IPS DF 4.7 (cell line): ENCODE data around the gene MED13.
"Not testable (repeated sequence)": the region's sequence is repeated elsewhere in the genome, so short reads cannot be mapped to it uniquely, and the experiment has no call there.

Experiments
- DNase-seq: peaks from one replicate; pipeline ENCODE4 v3.0.0-alpha.2; 2013; ENCODE audit warnings: low spot score; ENCODE audit errors: extremely low read depth

MED13 gene

DNA sequence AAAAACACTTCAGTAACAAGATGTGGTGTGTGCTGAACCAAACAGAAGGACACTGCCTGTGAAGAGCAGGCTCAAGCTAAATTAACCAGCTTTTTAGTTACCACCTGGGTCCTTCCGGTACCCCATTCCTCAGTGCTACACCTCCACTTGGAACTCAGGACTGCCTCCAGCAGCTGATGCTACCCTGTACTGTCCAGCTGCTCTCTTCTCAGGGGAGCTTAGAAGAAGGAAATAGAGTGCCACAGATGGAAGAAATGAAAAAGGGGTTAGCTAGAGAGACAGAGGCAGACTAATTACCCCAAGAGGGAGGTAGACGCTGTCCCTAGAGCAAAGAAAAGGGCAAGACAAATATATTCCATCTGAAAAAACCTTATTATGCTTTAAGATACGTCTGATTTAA, 5.7 kb downstream of the MED13 start:
- DNase-seq, result no peak

DNA sequence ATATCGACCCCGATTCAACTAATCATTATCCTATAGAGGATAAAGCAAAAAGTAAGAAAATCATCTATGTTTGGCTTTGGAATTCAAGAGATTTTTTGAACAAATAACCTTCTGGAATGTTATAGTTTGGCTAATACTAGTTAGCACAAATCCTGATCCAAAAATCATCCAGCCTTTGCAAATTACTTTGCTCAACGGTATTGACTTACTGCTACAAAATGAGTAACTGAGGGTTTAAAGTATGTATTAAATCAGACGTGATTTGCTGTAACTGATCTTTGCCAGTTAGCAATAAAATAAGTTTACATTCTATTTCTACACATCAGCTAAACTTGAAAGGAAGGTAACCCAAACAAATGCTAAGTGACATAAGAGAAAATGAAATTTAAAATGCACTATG, 6.5 kb downstream of the MED13 start:
- DNase-seq, result no peak

DNA sequence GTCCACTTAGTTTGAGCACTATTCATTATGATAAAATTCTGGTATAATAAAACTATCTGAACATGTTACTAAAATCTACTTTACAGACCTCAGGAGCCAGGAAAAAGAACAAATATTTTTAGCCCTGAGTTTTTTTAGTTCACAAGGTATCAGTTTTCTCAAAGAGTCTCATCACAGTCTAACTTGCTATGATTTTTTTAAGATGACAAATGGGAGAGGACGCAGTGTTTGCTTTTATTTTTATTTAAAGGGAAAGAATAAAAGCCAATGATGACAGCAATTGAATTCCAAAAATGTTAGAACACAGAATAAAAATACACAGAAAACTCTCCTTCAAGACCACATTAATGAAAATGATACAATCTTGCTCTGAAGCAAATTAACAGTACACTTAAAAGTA, 7.4 kb downstream of the MED13 start:
- no peak for DNase-seq

DNA sequence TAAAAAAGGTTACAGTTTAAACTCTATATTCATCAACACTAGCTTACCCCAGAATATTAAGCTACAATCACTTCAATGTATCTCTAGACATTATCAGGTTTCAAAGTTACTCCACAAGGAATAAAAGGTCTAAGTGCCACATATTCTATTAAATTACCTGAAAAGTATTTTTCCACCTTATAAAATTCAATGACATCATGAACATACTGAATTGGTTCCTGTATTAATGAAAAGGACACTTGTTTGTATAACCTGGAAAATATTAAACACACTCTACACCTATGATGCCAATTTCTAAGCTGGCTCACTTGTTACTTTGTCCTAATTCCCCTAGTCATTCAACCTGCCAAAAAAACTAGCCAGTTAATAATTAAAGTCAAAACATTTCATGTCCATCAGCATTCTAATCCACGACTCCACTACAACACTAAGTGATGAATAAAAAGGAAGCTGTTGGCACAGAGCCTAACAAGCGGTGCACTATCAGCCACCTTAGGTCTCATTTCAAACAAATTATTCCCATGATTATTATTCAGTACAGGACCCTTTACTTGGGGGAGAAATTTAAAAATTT, 12.2 kb downstream of the MED13 start:
- no peak for DNase-seq

DNA sequence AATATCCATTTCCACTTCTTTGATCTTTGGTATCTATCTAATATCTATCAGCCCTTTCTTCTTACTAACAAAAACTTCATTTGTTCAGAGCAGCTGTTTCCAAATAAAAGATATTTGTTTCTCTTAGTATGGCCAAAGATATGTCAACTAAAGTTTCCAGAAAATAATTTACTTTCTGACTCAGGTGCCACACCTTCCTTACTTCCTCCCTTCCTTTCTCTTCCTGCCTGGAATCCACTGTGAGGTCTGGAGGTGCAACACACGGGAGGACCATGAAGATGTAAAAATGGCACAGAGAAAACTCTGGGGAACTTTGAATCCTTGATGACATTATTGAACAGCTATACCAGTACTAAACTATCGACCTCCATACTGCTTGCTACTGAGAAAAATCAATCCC, 14.0 kb downstream of the MED13 start:
- DNase-seq, result no peak

DNA sequence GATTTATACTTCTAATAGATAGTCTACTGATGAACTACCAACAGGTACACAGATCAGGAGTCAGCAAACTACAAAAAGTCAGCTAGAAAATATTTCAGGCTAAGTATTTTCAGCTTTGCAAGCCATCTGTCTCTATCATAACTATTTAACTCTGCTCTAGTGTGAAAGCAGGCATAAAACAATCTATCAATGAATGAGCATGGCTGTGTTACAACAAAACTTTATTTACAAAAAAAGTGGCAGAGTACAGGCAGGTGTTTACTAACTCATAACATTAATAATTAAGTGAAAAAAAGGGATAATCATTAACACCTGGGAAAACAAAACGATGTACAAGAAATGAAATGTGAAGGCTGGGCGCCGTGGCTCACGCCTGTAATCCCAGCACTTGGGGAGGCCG, 15.8 kb downstream of the MED13 start:
- DNase-seq, result no peak

DNA sequence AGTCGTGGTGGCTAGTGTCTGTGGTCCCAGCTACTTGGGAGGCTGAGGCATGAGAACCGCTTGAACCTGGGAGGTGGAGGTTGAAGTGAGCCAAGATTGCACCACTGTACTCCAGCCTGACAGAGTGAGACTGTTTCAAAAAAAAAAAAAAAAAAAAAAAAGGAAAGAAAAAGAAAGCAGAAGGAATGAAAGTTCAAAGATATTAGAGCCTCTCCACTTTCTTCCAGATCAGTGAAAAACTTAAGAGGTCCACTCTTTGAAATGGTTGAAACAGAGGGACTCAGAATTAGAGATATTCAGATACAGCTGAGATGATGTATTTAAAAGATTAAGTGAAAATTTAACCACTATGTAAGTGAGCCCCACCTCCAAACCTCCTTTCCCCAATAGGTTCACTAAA, 16.8 kb downstream of the MED13 start:
- no peak for DNase-seq

DNA sequence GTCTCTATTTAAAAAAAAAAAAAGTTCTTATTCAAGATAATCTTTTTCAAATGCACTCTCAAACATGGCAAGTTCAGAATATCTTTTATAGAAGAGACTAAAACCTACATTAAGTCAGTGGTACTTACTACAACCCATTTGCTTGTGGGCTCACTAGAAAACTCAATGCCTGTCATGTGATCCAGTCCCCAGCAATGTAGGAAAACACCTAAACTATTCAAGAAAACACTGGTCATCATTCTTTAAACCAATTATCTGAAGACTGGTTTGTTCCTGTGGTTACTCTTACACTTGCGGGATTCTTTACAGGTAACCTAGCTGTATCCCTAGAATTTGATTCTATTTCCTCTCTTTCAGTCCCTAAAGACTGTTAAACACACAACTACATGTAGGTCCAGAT, 19.6 kb downstream of the MED13 start:
- DNase-seq, result no peak

DNA sequence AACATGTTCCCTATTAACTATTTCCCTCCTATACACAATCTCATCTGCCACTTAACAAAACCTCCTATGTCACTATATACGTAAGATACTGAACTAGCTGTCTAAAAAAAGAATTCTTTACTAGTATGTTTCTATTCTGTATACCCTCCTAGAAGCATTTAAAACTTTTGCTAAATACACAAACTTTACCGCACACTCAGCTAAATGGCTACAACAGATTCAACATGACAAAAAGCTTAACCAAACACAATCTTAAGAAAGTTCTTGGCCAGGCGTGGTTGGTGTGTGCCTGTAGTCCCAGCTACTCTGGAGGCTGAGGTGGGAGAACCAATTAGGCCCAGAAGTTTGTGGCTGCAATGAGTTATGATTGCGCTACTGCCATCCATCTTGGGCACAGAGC, 20.0 kb downstream of the MED13 start:
- DNase-seq, result no peak

DNA sequence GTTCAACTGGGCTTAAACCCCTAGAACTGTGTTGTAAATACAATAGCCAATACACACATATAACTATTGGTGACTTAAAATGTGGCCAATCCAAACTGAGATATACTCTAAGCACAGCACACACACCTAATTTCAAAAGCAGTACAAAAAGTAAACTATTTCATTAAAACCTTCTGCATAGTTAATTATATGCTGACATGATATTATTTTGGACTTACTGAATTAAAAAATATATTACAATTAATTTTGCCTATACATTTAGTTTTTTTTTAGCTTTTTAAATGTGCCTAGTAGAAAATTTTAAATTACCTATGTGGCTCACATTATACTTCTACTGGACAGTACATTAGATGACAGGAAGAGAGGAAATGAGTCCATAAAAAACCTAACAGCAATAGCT, 21.5 kb downstream of the MED13 start:
- no peak for DNase-seq

DNA sequence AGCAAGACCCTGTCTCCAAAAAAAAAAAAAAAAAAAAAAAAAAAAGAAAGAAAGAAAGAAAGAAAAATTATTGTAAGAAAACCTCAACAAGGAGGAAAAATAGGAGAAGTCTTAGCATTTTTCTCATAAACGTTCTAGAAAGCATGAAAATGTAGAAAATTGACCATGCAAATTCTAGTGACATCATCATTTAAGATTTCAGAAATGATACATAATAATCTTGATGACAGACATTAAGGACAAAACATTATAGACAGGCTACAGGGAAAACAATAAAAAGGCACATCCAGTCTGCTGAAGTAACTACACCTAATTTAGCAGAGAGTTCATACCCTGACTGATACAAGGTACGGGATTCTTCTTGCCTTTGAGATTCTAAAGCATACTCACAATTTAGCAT, 21.9 kb downstream of the MED13 start:
- no peak for DNase-seq

DNA sequence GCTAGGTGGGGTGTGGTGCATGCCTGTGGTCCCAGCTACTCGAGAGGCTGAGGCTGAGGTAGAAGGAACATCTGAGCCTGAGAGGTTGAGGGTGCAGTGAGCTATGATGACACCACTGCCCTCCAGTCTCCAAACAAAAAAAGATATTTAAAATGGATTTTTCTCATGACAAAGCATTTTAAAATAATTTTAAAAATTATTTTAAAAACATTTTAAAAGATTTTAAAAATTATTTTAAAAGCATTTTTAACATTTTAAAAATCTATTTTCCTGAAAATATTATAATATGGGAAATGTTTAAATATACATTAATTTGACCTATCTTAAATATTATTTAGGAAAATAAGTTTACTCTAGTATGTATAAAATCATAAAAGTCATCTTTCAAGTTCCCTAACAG, 26.8 kb downstream of the MED13 start:
- DNase-seq, result no peak

DNA sequence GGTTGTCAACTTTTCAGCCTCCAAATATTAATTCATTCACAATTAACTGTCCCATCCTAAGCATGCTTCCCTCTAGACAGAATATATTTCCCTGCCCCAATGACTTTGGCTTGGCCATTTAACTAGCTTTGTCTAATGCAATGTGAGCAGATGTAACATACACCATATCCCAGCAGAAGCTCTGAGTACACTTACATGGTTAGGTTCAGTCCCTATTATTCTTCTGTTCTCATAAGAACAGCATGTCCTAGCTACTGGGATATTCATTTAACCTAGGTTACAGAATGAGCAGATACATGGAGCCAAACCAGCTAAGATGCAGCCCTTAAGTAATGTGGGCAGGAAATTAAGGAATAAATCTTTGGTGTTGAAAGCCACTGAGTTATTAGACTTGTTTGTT, 31.8 kb downstream of the MED13 start:
- DNase-seq, result no peak

DNA sequence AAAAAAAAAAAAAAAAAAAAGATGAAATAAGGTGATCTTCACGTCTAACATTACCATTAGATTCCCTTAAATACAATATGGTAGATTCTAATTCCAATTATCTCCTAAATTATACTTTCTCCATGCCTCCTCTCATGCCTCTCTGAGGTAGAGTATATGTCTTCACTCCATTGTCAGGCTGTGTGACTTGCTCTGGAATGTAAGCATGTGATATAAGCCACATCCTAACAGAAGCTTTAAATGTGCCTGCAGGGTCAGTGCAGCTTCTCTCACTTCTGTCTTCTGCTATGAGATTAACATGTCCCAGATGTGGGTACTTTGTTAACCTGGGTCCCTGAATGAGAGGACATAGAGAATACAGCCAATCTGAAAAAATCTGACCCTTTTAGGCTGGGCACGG, 32.6 kb downstream of the MED13 start:
- no peak for DNase-seq

DNA sequence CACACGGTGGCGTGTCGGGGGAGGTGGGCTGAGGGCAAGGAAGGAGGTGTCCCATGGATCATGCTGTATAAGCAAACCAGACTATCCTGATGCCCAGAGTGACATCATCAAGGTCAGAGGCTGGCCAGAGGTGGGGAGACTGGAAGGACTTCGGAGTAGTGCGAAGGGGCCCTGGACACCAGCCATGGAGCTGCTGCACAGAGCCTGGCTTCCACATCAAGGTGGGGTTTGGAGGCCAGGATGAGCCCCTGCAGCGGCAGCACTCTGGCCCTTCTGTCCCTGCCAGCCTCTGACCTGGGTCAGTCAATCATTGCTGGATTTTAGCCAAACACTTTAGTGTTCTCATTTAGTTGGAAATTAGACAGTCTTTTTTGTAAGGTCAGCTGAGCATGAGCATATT, 34.8 kb downstream of the MED13 start:
- DNase-seq, result no peak

DNA sequence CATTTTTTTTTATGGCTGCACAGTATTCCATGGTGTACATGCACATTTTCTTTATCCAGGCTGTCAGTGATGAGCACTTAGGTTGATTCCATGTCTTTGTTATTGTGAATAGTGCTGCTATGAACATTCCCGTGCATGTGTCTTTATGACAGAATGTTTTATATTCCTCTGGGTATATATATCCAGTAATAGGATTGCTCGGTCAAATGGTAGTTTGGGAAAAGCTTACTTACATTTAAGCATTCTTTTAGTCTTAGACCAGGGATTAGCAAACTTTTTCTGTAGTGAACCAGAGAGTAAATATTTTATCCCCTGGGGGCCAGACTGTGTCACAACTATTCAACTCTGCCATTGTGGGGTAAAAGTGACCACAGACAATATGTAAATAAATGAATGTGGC, 40.2 kb downstream of the MED13 start:
- DNase-seq, result no peak

DNA sequence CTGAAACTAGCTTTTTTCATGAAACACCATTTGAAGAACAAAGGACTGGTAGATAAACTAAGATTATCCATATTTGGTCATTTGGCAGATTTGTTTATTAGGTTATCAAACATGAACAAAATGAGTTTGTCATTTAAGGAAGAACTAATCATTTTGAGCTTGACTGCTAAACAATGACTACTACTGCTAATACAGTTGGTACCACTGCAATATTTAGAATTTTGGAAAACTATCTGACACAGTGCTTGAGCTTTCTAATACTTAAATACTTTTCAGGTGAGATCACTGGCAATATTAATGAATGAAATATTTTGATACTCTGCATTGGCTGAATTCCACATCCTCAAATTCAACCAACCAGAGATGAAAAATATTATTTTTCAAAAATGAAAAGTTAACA, 47.2 kb downstream of the MED13 start:
- DNase-seq, result no peak

DNA sequence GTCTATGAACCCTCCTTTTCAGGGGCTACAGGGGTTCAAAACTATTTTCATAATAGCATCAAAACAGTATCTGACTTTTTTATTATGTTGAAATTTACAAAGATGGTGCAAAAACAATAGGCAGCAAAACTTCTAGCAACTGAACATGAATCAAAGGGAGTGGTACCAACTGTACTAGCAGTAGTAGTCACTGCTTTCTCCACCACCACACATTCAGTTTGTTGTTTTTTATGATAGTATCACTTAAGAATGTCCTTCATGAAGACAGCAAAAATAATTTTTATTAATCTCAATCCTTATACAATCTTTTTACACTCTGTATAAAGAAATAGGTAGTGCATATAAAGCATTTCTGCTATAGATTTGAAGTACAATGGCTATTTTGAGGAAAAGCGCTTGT, 47.6 kb downstream of the MED13 start:
- DNase-seq, result no peak

DNA sequence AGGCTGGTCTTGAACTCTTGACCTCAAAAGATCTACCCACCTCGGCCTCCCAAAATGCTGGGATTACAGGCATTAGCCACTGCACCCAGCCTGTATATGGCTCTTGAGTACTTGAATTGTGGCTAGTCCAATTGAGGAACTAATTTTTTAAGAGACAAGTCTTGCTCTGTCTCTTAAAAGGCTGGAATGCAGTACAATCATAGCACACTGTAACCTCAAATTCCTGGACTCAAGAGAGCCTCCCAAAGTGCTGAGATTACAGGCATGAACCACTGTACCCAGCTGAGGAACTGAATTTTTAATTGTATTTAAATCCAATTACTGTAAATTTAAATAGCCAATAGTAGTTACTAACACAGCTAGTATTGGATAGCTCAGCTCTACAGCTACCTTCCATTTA, 50.6 kb downstream of the MED13 start:
- no peak for DNase-seq

DNA sequence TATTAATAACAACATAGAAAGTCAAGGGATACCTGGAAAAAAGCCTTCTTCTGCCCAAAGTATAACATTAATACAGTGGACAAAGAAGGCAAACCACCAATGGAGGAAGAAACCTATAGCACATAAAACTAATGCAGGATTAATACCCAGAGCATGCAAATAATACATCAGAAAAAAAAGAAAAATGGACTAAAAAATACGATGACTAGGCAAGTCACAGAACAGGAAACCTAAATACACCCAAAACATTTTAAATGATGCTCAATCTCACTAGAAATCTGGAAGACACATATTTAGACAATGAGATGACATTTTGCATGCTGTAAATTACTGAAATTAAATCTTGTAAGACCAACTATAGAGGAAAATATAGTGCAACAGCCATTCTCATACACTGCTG, 55.9 kb downstream of the MED13 start:
- DNase-seq, result no peak

DNA sequence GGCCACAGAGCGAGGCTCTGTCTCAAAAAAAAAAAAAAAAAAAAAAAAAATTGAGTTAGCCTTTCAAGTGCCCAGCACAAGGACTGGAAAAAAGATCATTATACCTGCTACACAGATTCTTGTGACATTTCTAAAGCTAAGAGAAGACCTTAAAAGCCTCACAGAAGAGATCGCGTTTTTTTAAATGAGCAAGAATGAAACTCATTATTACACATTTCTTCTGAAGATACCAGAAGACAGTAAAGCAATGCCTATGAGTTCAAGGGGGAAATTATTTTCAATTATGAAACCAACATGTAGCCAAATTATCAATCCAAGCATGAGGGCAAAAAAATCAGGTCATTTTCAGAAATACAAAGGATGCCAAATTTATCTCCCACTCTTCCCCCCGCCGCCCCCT, 56.8 kb downstream of the MED13 start:
- no peak for DNase-seq

DNA sequence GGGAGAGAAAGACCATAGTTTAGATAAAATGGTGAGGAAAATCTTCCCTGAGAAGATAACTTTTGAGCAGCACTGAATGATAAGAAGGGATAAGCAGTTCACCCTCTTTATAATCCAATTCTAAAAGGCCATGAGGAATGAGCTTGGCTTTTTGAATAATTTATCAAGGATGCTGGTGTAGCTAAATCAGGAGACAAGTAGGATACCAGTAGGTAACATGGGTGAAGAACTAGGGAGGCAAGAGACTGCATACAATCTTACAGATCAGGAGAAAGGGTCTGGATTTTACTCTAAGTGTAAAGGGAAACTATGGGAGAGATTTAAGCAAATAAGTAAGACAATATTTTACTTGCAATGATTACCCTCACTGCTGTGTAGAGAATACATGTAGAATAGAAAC, 60.7 kb downstream of the MED13 start:
- DNase-seq, result no peak

DNA sequence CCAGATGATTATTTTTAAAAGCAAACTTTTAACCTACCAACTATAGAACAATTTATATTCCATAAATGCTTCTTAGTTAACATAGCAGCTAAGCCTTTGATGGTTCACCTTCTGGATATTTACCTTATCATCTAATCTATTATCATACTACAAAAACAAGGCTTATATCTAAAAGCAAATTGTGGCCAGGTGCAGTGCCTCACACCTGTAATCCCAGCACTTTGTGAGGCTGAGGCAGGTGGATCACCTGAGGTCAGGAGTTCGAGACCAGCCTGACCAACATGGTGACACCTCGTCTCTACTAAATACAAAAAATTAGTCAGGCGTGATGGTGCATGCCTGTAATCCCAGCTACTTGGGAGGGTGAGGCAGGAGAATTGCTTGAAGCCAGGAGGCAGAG, 61.9 kb downstream of the MED13 start:
- not testable (repeated sequence) for DNase-seq

DNA sequence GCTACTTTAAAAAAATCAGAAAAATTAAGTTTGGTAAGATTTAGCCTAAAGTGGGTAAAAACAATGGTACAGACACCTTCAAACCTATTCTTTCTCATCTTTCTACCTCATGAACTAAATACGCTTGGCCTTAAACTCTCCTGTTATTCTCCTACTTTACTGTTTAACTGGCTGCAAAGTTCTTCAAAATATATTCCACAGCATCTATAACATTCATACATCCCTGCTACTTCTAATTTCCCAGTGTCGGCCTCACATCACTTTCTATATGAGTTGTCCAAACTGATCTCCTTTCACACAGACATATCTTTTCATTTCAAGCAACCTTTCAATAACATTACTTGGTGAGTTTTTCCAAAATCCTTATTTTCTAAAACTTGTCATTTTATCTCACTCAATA, 64.0 kb downstream of the MED13 start:
- DNase-seq, result no peak
